Activated naive CD4-positive, alpha-beta T cell treated with Interleukin-2 at 50 U/mL for 16 hours (primary cell): ENCODE measurements around the gene SRSF4.
A peak's percentile ranks its signal among the peaks of the same experiment; 100 is the strongest.
"Not testable (repeated sequence)": the region's sequence is repeated elsewhere in the genome, so short reads cannot be mapped to it uniquely, and the experiment has no call there.

Experiments
- DNase-seq: peaks from one replicate; pipeline ENCODE4 v3.0.0-alpha.2; 2020

The SRSF4 gene

DNA sequence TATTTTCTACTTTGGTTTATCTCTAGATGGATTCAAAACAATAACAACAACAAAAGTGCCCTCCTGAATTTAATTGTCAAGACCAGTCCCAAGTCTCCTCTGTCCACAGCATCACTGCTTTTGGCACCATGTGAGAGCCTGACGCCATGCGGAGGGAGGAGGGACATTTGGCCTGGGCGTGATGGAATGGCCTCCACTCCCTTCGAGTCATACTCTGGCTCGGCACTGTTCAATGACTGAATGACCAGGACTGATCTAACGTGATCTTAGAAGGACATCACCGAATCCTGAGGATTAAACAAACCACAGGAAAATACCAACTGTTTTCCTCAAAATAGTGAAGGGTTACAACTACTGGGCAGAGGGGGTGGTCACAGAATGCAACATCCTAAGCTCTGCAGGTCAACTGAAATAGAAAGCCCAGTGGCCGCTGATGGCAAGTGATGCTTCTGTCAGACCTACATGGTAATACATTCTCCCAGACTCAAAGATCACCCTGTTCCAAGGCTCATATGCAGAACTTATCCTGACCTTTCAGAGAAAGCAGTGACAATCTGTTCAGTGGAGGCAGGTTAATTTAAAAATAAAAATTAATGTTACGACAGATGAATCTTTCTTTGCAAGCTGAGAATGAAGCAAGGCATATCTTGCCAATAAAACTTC, 19.1 kb downstream of the SRSF4 start:
- DNase-seq, result no peak

DNA sequence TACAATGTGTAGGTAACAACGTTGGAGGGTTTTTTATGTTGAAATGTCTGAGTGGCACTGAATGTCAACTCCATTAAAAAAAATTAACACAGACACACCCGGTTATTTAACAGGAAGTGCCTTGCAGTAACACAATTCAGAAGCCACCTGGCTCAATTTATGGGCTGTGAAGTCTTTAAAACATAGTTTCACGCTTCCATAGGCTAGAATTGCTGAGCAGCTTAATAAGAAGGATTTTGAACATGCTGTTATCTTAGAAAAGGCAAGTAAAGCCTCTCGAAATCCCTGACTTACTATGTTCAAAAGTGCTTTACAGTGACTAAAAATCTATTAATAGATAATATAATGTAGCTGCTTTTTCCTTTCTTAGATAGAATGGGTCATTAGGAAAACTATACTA, 19.7 kb downstream of the SRSF4 start:
- no peak for DNase-seq

DNA sequence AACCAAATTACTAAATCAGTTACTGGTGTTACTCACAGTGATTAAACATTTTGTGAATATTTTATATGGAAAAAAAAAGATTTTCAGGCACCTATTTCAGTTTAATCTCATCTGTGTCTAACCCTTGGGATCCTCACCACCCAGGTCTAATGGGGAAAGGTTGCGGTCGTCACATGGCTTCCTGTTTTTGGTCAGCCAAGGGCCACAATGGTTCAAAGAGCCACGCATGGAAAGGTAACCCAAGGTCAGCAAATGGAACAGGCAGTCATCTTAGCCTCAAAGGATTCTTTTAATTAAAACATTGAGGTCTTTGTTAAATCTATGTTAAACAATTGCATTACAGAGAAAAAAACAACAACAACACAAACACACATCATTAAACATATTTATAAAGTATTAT, 21.9 kb downstream of the SRSF4 start:
- DNase-seq, result no peak

DNA sequence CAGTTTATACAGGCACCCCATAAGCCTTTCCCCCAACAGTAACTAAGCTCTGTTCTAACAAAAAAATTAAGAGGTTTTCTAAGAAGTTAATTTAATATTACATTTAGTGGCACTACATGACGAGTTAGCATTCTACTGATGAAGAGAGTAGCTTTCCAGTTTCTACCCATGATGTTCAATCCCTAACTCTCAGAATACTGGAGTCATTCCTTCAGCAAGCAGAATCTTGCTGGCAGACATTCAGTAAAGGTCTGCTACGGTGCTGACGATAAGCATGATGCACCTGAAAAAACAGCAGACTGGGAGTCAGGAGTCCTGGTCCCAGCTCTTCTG, 24.5 kb downstream of the SRSF4 start:
- no peak for DNase-seq

DNA sequence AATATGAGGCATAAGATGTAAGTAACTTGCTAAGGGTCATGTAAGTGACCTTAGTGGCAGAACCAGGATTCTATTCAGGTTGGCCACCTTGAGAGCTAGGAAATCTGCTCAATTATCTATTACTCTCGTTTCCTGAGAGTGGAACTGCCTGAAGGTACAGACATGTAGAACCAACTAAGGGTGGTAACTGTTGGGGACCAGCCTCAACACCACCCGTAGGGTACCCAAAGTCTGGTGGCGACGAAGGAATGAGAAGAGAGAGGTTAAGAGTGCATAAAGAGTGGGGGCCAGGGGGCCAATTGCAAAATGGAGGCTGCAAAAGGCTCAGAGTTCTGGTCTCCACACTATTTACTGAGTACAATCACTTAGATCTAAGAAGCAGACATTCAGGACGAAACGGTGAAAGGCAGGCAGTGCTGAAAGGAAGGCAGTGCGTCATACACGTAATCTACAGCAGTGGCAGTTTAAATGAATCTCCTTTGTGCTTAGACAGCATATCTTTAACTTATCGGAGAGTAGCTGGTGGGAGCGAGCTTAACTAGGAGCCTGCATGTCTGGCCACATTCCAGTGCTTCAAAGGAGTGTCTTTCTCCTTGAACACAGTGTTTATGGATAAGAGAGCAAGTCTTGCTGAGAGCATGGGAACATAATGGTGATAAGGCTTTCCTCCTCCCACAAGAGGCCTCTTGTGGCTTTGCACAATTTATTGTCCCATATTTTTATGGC, 25.0 kb downstream of the SRSF4 start:
- DNase-seq, result no peak

DNA sequence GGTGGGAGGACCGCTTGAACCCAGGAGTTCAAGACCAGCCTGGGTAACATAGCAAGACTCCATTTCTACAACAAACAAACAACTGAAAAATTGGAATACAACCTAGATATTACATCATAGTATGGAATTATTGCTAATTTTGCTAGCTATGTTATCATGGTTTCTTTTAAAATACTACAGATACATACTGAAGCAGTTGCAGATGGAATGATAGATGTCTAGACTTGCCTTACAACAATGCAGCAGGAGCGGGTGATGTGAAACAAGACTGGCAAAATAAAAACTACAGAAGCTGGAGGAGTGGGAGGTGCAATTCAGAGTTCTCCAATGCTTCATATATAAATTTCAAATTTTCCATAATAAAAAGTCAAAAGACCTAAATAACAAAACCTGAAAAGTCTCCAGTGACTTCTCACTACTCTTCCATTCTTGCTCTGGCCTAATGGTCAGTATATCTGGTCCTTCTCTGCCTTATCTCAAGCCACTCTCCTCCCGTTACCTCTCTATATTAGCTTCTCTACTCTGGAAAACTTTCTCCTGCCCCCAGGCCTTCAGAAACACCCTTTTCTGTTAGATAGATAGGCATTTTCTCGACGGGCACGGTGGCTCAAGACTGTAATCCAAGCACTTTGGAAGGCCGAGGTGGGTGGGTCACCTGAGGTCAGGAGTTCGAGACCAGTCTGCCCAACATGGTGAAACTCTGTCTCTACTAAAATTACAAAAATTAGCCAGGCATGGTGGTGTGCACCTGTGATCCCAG, 29.5 kb downstream of the SRSF4 start:
- no peak for DNase-seq

DNA sequence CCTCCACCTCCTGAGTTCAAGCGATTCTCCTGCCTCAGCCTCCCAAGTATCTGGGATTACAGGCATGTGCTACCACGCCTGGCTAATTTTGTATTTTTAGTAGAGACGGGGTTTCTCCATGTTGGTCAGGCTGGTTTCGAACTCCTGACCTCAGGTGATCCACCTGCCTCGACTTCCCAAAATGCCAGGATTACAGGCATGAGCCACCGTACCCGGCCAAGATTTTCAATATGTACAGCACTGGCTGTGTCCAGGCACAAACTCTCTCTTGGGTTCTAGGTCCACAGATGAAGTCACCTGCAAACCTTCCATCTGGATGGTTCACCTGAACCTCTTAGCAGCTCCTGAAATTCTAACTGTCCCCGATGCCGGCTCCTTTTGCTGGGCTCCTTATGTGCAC, 31.4 kb downstream of the SRSF4 start:
- not testable (repeated sequence) for DNase-seq

DNA sequence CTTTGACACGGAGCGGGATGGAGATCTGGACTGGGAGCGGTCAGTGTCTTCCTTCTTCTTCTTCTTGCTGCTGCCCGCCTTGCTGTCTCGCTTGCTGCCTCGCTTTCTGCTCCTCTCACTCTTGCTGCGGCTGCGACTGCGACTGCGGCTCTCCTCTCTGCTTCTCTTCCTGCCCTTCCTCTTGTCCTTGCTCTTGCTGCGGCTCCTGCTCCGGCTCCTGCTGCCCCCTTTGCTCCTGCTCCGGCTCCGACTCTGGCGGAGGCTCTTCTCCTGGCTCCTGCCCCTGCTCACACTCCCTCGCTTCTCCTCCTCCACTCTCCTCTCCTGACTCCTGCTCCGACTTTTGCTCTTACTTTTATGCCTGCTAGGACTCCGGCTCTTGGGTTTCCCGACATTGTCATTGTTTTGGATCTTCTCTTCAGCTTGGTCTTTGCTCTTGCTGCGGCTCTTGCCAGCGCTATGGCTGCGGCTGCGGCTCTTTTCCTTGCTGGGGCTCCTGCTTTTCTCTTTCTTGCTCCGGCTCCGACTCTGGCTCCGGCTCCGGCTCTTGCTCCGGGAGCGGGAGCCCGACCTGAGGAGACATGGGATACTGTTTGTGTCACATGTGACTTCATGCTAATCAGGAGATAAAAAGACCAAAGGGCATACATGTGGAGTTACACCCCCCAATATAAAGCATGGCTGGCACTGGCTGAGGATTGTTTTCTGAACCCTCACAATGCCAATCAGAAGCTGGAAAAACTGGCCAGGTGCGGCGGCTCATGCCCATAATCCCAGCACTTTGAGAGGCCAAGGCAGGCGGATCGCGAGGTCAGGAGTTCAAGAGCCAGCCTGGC, 32.8 kb downstream of the SRSF4 start:
- no peak for DNase-seq

DNA sequence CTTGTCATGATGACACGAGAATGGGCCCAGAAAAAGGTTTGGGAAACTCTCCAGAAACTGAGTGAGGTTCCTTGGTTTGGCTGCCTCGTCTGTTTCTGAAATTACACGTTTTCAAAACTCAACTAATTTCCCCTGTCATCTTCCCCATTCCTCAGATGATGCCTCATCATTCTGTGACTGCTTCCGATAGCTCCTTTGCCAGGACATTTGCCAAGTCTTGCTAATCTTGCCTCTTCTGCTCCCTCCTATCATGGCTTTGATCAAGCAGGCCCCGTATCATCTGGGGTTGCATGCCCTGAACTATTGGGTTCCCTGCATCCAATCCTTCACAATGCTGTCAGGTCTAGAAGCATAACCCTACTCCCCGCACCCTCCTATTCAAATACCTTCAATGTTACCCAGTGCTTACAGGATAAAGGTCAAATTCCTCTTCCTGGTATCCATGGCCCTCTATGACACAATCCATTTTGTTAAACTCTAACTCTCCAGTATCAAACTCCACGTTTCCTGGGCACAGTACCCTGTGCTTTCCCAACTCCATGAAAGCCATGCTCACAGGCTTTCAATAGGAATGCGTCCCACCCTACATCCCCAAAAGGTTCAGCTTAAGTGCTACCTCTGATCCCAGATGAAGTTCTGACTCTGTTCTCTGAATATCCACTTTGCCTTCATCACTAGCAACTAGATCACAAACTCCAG, 35.8 kb downstream of the SRSF4 start:
- DNase-seq, result no peak

DNA sequence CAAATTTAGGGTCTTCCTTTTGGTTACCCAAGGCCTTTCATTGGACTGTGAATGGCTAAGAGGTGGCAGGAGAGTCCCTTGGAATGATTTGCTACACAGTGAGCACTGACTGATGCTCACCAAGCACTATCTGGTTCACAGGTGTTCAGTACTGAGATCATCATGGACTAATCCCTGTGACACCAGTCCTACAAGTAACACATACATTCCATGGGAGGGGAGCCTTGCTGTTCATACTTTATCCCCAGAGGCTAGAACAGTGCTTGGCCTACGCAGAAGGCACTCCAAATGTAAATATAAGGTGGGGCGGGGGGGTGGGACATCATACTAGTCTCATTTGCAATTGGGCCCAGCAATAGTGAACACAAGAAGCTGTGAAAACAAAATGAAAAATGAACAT, 37.5 kb downstream of the SRSF4 start:
- DNase-seq, result no peak

DNA sequence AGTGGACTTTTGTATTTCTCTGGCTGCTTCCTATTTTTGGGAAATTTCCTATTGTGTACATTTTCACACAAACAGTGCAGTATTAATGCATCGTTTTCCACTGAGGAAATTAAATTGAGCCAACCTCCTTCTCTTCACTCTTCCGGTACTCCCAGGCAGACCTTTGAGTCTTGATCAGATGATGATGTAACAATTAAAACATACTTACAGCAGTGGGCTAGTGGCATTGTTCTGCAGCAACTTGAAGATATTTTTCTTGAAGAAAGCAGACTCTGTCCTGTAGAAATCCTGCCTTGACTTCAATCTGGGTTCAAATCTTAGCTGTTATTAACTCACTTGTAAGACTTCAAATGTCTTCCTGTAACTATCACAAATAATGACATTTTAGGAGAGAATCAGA, 39.0 kb downstream of the SRSF4 start:
- DNase-seq, result no peak

DNA sequence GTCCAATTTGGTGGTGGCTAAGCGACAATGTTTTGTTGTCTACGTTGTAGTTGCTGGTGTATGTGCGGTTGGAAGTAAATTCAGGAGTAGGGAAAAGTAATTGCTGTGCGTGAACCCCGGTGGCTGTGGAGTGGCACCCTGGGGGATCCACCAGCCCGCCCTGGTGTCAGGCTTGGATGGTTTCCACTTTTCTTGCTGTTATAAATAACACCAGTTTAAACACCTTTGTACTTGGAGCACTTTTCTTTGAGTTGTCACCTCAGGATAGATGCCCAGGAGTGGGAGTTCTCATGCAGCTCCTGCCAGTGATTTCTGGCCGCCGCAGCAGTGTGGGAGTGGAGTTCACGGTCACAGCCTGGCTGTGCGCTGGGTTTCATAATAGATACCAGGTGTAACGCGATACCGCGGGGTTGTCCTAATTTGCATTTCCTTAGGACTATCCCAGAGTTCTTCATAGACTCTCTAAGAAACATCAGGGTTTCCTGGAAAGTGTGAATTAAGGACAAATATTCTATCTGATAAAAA, 45.2 kb downstream of the SRSF4 start:
- DNase-seq, result no peak

DNA sequence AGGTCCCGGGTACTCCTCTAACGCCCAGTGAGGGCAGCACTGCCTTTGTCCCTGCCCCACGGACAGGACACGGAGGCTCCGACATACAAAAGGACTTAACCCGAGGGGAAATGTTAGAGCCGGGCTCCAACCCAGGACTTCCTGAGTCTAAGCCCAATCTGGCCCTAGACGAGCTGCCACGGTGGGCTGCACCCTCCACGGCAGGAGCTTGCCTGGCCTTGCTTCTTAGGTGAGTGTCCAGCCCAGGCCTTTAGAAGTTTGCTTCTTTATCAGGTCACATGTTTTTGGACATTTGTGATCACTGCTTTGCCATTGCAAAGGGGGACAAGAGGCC, 47.0 kb downstream of the SRSF4 start:
- no peak for DNase-seq

DNA sequence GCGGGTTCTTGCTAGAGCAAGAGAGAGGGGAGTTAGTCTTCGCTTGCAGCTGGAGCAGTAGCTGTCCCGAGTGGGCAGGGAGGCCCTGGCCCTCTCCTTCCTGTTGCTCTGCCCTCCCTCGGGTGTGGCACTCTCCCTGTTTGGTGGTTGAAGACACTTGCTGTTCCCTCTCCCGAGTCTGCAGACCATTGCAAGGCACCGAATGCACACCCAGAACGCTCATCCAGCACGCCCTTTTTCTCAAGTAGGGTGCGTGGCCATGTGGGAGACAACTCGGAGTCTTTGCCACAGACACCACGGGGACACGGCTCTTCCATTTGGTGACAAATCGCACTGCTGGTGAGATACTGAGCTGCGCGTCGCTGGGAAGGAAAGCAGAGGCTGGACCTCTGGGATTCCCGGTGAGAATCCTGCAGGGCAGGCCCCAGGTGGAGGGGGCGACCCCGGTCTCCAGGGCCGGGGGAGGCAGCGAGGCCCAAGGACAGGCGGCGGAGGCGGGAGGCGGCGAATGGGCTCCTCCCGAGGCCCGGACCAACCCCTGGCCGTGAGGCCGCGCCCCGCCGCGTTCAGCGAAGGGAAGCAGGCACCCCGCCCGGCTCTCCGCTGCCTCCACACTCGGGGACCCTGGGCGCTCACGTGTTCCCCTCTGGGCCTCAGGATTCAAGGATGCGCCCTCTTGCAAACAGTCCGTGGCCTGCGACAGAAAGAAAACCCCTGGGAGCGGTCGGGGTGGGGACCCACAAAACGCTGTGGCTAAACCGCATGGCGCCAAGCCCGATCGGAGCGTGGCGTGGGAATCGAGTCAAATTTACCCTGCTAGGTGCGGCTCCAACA, 47.6 kb downstream of the SRSF4 start:
- no peak for DNase-seq

DNA sequence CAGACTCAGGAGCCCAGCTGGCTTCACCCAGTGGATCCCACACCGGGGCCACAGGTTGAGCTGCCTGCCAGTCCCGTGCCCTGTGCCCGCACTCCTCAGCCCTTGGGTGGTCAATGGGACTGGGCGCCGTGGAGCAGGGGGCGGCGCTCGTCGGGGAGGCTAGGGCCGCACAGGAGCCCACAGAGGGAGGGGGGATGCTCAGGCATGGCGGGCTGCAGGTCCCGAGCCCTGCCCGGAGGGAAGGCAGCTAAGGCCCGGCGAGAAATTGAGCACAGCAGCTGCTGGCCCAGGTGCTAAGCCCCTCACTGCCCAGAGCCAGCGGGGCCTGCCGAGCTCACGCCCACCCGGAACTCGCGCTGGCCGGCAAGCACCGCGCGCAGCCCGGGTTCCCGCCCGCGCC, 50.6 kb downstream of the SRSF4 start:
- DNase-seq, result not testable (repeated sequence)

DNA sequence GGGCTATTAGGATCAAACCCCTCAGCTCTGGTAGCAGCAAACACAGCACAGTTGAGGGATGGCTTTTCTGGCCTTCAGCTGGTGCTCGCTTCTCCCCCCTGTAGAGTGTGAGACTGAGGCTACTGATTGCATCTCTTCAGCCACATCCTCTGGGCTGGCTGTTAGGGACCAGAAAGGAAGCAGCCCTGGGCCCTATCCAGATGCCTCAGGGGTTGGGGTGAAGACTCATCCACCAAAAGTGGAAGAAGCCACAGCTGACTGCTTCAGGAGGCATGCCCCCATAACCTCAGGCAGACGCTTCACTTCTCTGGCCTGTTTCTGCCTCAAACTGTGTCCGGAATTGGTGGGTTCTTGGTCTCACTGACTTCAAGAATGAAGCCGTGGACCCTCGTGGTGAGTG, 51.8 kb downstream of the SRSF4 start:
- no peak for DNase-seq

DNA sequence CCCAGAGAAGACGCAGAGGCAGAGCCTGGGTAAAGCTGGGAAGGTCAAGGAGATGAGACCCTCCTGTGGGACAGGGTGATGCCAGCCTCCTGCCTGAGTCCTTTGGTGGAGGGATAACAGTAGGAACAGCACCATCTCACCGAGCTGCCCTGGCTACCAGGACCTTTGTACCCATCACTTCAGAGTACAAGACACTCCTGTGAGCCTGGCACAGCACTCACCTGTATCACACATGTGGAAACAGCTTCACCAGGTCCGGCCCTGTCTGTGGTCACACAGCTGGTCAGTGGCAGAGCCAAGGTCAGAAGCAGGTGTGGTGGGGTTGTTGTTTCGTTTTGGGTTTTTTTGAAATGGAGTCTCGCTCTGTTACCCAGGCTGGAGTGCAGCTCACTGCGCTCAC, 53.0 kb downstream of the SRSF4 start:
- DNase-seq, result no peak

DNA sequence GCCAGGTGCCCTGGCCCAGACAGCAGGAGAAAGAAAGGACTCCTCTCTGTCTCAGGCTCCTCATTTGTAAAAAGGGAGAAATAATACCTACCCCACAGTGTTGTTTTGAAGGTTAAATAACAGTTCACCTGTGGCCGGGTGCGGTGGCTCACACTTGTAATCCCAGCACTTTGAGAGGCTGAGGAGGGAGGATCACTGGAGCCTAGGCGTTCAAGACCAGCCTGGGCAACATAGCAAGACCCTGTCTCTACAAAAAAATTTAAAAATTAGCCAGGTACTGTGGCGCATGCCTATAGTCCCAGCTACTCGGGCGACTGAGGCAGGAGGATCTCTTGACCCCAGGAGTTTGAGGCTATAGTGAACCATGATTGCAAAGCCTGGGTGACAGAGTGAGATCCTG, 55.5 kb downstream of the SRSF4 start:
- no peak for DNase-seq

DNA sequence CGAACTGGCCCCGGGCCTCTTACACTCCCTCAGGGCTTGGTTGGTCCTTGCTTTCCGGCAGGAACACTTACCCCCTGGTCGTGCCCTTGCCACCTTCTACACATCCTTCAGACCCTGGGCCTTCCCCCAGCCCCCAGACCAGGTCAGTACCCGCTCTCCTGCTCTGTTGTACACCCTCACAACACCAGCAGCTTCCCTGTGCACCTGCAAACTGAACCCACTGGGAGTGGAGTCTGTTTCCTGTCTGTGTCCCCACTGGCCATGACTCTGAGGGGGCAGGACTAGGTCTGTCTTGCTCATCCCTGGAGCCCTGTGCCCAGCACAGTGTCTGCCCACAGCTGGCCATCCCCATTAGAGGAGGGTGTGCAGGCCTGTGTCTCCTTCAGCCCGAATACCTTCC, 55.9 kb downstream of the SRSF4 start:
- DNase-seq, result no peak

DNA sequence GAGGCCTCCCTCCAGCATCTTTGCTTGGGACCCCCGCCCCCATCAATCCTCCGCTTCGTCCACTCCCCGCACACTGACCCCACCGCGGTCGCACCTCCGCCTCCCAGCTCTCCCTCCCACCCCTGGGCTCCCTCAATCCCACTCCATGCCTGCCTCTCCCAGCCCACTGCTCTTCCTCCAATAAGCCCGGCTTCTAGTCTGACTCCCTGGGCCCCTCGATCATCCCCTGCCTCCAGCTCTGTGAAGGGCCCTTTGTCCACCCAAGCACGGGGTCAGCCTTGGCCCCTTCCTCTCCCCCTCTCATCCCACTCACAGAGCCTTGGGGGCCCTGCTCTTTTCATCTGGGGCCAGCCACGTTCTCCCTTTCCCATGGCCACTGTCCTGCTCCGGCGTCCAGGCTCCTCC, 56.5 kb downstream of the SRSF4 start:
- no peak for DNase-seq

DNA sequence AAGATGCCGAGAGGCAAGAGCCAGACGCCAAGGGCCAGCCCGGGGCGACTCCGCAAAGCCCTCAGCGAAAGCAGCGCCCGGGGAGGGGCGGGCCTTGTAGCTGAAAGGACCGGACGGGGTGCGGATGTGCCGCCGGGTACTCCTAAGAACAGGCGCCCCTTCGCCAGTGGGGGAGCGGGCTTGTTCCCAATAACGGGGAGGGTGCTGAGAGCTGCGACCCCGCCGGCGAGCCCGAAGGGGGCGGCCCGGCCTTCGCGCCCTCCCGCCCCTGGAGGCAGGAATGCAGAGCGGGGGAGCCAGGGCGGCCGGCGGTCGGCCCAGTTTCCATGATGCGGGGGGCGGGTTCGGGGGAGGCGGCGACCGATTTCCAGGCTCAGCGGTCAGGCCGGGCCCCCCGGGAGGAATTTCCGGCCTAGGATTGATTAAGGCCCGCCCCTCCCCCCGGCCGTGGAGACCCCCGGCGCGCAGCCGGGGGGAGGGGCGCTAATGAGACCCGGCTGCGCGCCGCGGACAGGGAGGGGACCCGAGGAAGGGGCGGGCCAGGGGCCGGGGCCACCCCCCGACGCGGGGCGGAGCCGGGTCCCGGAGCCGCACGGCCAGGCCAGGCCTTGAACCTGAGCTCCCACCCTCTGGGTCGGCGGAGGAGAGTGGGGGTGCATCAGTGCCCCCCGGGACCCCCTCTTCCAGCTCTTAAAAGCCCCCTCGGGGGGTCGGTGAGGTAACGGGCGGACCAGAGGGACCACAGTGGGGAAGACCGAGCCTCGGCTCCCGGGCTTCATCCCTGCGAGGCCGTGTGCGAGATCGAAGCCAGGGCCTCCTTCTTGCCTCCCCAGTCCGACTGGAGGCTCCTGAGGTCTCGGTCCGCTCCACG, 57.1 kb downstream of the SRSF4 start:
- DNase-seq, result peak; percentile 68
